Raji (cell line): ENCODE measurements around the gene PLCB4.

Source experiments
- POLR2A ChIP-seq: IDR thresholded peaks from 2 replicates; pipeline ENCODE4 v1.6.1; 2011; ENCODE audit warnings: low read depth, low read length, control low read depth; ENCODE audit not compliant: insufficient read depth

Gene PLCB4

GRCh38 chr20:9043364-9043763, 25.5 kb upstream of the PLCB4 start:
- no peak for TF ChIP-seq POLR2A

GRCh38 chr20:9051508-9051907, 17.4 kb upstream of the PLCB4 start:
- TF ChIP-seq POLR2A: no peak

GRCh38 chr20:9052136-9052535, 16.8 kb upstream of the PLCB4 start:
- no peak for TF ChIP-seq POLR2A

- no peak for TF ChIP-seq POLR2A
Observed at GRCh38 chr20:9053108-9053507, 15.8 kb upstream of the PLCB4 start.

GRCh38 chr20:9054176-9054575, 14.7 kb upstream of the PLCB4 start:
- no peak for TF ChIP-seq POLR2A

GRCh38 chr20:9059931-9060330, 9.0 kb upstream of the PLCB4 start:
- no peak for TF ChIP-seq POLR2A

- no peak for TF ChIP-seq POLR2A
Observed at GRCh38 chr20:9061434-9061833, 7.5 kb upstream of the PLCB4 start.

GRCh38 chr20:9062066-9062465, 6.8 kb upstream of the PLCB4 start:
- TF ChIP-seq POLR2A: no peak

- no peak for TF ChIP-seq POLR2A
Observed at GRCh38 chr20:9066191-9066590, 2.7 kb upstream of the PLCB4 start.

- TF ChIP-seq POLR2A: no peak
Observed at GRCh38 chr20:9068233-9068801, 570 bp upstream of the PLCB4 start.

GRCh38 chr20:9070304-9070703, 1.4 kb downstream of the PLCB4 start:
- no peak for TF ChIP-seq POLR2A

- TF ChIP-seq POLR2A: no peak
Observed at GRCh38 chr20:9071976-9072726, 3.3 kb downstream of the PLCB4 start.

- no peak for TF ChIP-seq POLR2A
Observed at GRCh38 chr20:9072861-9073500, 4.1 kb downstream of the PLCB4 start.

GRCh38 chr20:9075264-9076095, 6.6 kb downstream of the PLCB4 start:
- no peak for TF ChIP-seq POLR2A

- no peak for TF ChIP-seq POLR2A
Observed at GRCh38 chr20:9076440-9076839, 7.6 kb downstream of the PLCB4 start.
